Kasumi-1 (cell line): ENCODE results near the gene MRPL21.
"Not testable (repeated sequence)": the region's sequence is repeated elsewhere in the genome, so short reads cannot be mapped to it uniquely, and the experiment has no call there.

ENCODE experiments used
- DNase-seq, 2 experiments: peaks; one replicate each; lab custom pipeline; 2025; lab: John Stamatoyannopoulos, UW

The MRPL21 gene

DNA sequence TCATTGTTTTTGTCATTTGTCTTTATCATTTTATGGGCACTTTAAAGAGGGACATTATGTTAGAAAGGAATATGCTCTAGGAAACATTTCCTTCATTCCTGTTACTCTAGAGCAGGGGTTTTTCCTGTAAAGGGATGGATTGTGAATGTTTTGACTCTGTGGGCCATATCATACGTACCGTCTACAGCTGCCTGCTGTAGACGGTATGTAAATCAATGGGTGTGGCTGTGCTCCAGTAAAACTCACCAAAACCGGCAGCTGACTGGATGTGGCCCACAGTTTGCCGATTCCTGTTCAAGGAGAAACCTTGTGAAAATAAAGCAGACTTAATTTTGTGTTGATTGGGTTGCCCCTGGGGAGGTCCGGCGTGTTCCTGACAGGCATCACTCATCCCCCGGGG is 7.3 kb upstream of the MRPL21 start:
- DNase-seq, result no peak

GRCh38 chr11:68908273-68908672 is 4.6 kb upstream of the MRPL21 start:
- no peak for DNase-seq

DNA sequence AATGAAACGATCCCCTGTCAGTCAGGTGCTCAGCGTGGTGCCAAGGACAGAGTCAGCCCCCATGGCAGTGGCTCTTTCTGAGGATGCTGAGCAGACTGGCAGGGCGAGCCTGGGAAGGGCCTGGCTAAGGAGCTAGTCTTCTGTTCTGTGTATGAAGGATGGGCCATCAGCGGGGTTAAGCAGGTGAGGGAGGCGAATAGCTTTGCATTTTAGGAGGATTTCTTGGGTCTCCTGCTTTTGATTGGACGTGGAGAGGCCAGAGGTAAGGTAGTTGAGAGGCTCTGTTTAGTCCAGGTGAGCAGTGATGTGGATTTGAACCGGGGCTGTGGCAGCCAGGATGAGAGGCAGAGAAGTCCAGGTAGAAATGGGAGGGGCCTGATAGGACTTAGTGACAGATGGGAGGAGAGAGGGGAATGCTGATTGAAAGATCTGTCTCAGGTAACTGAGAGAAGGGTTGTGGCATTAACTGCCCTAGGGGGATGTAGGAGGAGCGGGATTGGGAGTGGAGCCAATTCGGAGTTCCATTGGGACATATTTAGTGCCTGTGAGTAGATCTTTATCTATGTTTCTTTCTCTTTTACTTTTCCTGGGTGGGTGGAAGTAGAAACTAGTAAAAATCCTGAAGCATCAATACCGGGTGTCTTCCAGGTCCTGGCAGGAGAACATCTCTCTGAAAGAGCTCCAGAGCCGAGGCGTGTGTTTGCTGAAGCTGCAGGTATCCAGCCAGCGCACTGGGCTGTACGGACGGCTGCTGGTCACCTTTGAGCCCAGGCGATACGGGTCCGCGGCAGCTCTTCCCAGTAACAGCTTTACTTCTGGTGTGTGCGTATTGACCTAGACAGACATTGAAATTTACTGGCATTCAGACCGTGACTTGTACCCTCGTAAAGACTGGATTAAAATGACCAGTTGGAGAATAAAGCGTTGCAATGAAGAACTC is 2.1 kb upstream of the MRPL21 start:
- DNase-seq, result no peak

GRCh38 chr11:68904248-68904847 is 716 bp upstream of the MRPL21 start:
- DNase-seq, result peak; percentile 12 to 20

DNA sequence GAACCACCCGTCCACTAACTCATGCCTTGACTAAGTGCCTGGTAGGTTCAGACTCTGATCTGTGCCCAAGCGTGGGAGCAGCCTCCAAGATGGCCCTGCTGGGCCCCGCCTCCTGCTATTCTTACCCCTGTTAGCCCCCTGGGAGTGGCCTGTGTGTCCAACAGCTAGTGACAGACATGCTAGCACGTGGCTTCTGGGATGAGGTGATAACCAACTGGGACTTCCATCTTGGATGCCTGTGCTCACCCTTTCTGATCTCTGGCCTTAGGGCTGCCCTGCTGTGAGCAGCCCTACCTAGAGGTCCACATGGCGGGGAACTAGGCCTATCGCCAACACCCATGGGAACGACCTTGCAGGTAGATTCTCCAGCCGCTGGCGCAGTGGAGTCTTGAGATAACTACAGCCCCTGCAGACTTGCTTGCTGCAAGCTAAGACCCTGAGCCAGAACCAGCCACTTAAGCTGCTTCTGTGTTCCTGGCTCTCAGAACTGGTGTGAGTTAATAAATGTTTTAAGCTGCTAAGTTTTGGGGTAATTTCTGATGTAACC is 2.7 kb downstream of the MRPL21 start:
- no peak for DNase-seq

DNA sequence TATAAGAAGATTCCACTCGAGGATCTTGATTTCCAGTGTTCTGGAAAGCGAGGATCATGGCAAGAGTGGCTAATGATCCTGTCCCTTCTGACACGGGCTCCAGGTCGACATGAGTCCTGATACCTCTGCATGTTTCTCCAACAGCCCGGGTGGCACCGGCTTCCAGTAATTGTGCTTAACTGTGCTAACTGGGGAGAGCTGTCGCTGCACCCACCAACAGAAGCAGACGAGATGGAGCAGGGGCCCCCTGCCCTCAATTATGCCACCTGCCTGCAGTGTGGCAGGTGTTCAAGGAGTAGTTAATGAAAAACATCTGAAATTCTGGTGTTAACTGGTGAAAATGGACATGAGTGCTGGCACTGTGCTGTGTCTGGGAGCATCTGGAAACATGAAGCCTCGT is 6.2 kb downstream of the MRPL21 start:
- no peak for DNase-seq

GRCh38 chr11:68896171-68896959 is 7.3 kb downstream of the MRPL21 start:
- DNase-seq, result no peak

DNA sequence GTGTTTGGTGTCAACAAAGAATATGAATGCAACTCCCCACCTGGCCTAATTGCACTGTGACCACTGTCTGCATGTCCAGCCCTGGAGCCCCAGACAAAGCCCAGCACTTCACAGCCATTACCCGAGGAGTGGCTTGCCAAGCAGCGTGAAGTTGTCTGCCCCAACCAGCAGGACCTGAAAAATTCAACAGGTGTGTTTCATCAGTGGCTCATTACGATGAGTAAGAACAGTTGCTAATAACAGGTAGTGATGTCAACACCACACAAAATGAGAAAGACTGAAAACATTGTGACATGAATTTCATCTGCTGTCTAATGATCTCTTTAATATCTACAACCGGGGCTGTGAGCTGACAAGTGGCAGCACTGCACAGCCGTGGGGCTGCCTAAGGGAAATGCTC is 10.3 kb downstream of the MRPL21 start:
- DNase-seq, result no peak

DNA sequence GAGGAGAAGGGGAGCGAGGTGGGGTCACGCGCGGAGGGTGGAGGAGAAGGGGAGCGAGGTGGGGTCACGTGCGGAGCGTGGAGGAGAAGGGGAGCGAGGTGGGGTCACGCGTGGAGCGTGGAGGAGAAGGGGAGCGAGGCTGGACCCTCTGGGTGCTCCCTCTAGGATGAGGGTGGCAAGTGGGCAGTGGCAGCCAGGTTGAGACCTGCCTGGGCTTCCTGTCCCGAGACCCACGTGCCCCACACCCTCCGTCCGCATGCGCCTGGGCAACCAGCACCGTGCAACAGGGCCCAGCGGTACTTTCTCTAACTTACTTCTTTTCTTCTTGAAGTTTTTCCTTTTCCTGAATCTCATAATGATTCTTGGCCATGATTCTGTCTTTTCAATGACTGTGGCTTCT is 11.1 kb downstream of the MRPL21 start:
- DNase-seq, result no peak

DNA sequence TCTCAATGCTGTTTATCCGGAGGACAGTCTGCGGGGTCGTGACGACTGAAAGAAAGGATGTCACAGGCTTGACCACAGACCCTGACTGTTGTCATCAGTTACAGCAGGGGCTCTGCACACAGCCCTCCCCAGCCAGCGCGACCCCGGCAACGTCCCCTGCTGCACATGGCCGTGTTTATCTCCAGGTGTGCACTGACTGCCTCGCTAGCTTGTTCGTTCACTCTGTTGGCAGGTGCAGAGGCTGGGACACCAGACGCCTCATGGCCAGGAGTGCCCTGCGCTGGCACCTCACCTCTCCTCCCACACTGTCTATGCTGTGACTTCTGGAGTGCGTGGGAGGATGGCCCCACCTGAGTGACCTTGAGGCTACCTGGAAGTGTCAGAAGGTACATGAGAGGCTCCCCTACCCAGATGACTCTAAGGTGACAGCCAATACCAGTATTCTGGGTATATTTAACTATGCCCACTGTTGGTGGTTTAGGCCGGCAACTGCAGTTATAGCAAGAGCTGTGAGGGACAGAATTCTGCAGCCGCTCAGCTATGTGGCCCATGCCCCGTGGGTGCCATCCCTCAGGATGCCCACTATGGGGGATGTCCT is 12.2 kb downstream of the MRPL21 start:
- DNase-seq, result no peak

- peak; percentile 86 to 89 for DNase-seq
Measured at GRCh38 chr11:68890490-68891231, 13.0 kb downstream of the MRPL21 start.

- no peak for DNase-seq
Measured at GRCh38 chr11:68889948-68890446, 13.6 kb downstream of the MRPL21 start.

GRCh38 chr11:68884827-68885226 is 18.8 kb downstream of the MRPL21 start:
- DNase-seq, result not testable (repeated sequence)

GRCh38 chr11:68882391-68882790 is 21.2 kb downstream of the MRPL21 start:
- DNase-seq, result no peak

DNA sequence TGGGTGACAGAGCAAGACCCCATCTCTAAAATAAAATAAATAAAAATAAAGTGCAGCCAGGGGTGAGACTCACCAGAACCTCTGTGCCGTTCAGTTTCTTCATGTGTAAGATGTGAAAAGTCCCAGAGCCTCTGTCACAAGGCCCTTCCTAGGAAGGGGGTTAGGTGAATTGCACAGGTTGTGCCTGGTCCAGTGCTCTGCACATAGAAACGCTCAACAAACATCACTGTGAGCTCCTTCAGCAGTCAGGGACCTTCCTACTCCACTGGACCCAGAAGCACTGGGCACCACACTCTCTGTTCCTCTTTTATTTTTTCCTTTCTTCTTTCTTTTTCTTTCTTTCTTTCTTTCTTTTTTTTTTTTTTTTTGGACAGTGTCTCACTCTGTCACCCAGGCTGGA is 22.3 kb downstream of the MRPL21 start:
- DNase-seq, result no peak

GRCh38 chr11:68880851-68881250 is 22.8 kb downstream of the MRPL21 start:
- no peak for DNase-seq

GRCh38 chr11:68878022-68878421 is 25.6 kb downstream of the MRPL21 start:
- no peak for DNase-seq

- no peak for DNase-seq
Measured at GRCh38 chr11:68872216-68873003, 31.2 kb downstream of the MRPL21 start.

- DNase-seq, result peak; percentile 27 to 50
Measured at GRCh38 chr11:68870470-68870869, 33.2 kb downstream of the MRPL21 start.

GRCh38 chr11:68868221-68868835 is 35.3 kb downstream of the MRPL21 start:
- no peak for DNase-seq
